Stimulated activated naive CD8-positive, alpha-beta T cell treated with anti-CD3 and anti-CD28 coated beads, Interleukin-15, Interleukin-2, amounts not matched to agents 100 U/mL and 50 U/mL, for 24 hours (primary cell): ENCODE results near the gene HABP4.
A peak's percentile ranks its signal among the peaks of the same experiment; 100 is the strongest.

Experiments
- ATAC-seq: fragments of 150-1000 bp; cut with Tn5 transposase; one replicate; pipeline ENCODE4 v1.10.0; 2021
- DNase-seq: peaks from one replicate; pipeline ENCODE4 v3.0.0; 2021

The HABP4 gene

GRCh38 chr9:96449845-96450612 lies at the start of gene HABP4:
HABP4 (plus strand) TSS chr9:96450169; CDS start chr9:96450280, 111 bp downstream.
- peak; percentile 97 for ATAC-seq
- peak; percentile 97 for DNase-seq

GRCh38 chr9:96408409-96409280 lies 41.3 kb upstream of the HABP4 start:
- no peak for ATAC-seq

DNA sequence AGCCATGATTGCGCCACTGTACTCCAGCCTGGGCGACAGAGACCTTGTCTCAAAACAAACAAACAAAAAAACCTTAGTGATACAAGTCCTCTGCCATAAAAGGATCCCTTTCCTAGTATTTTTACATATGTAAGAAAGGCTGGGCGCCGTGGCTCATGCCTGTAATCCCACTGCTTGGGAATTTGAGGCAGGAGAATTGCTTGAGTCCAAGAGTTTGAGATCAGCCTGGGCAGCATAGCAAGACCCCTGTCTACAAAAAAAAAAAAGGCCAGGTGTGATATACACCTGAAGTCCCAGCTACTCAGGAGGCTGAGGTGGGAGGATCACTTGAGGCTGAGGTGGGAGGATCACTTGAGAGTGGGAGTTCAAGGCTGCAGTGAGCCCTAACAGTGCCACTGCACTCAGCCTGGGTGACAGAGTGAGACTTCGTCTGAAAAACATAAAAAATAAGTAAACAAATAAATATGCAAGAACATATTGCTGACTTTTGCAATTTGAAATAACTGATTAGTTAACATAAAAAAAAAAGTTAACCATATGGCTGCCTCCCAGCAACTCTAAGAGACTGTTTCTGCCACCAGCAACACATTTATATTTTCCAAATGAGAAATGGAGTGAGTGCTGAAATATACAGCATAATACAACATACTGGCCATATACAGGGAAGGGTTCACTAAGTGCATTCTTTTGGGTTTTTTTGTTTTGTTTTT lies 38.7 kb upstream of the HABP4 start:
- ATAC-seq, result no peak

More at GRCh38 chr9:96408409-96409280, 41.3 kb upstream of the HABP4 start:
- no peak for DNase-seq

GRCh38 chr9:96412174-96412913 lies 37.6 kb upstream of the HABP4 start:
- ATAC-seq (no peak), DNase-seq (no peak)

More for the DNA sequence above, 38.7 kb upstream of the HABP4 start:
- DNase-seq, result no peak

- no peak for DNase-seq
- no peak for ATAC-seq
Measured at GRCh38 chr9:96413302-96414221, 36.4 kb upstream of the HABP4 start.

- peak; percentile 95 for DNase-seq
- peak; percentile 20 for ATAC-seq
Measured at GRCh38 chr9:96417051-96417586, 32.9 kb upstream of the HABP4 start.

DNA sequence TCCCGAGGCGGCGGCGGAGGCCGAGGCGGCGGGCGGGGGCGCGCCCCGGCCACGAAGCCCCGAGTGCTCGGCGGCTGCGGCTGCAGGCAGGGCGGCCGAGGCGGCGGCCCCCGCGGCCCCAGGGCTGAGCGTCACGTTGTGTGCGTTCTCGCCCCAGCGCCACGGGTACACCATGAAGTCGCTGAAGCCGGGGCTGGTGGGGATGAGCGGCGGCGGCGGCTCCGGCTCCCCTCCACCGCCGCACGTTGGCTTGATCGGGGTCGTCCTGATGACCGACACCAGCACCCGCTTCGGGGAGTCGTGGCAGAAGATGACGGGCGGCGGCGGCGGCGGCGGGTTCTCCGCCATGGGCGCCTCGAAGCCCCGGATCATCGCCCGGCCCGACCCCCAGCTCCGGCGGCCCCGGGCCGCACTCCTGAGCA lies 32.3 kb upstream of the HABP4 start:
- DNase-seq, result peak; percentile 50

GRCh38 chr9:96418083-96418919 lies 31.7 kb upstream of the HABP4 start, which contains the start of gene ZNF367:
ZNF367 (minus strand) TSS chr9:96418370; CDS start chr9:96418032, 338 bp downstream.
- ATAC-seq (peak; percentile 85), DNase-seq (peak; percentile 95)

More for the DNA sequence above, 32.3 kb upstream of the HABP4 start:
- no peak for ATAC-seq

DNA sequence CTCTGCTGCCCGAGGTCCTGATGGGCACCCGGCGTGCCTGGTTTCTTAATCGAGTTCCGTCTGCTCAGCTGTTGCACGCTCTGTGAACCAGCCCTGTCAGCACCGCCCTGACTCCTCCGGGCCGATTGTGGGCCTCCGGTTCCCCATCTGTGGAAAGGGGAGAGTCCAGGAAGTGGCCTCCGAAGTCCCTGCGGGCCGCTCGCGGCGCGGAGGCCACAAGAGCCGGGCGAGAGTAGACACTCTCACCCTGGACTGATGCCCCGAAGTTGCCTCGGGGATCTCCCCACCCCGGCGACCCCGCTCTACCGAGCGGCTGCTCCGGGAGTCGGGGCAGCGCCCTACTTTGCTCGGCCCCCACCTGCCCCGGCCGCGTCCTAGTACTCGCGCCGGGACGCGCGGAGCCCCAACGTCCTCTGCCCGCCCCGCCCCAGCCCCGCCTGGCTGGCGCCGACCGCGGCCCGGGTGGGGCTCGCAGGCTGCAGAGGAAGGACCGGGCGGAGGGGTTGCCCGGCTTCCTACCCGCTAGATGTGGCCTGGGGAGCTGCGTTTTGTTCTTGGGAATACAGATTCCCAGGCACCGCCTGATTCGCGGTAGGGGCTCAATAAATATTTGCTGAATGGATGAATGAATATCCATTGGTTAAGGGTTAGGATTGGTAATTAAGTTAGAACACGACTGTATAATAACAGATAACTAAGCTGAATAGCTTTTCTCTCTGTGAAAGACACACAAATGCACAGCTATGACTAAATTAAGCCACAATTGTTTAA lies 30.9 kb upstream of the HABP4 start:
- DNase-seq (peak; percentile 75), ATAC-seq (peak; percentile 38)

DNA sequence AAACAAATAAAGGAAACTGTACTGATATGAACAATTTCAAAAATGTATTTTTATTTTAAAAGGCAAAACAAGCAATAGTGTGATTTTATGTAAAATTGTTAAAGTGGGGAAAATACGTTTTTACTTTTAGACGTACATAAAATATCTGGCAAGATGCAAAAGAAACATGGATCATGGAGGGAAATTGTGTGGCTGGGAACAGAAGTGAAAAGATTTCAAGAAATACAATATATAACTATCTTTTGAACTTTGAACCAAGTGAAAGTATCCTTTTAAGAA lies 30.3 kb upstream of the HABP4 start:
- no peak for ATAC-seq
- DNase-seq, result no peak

DNA sequence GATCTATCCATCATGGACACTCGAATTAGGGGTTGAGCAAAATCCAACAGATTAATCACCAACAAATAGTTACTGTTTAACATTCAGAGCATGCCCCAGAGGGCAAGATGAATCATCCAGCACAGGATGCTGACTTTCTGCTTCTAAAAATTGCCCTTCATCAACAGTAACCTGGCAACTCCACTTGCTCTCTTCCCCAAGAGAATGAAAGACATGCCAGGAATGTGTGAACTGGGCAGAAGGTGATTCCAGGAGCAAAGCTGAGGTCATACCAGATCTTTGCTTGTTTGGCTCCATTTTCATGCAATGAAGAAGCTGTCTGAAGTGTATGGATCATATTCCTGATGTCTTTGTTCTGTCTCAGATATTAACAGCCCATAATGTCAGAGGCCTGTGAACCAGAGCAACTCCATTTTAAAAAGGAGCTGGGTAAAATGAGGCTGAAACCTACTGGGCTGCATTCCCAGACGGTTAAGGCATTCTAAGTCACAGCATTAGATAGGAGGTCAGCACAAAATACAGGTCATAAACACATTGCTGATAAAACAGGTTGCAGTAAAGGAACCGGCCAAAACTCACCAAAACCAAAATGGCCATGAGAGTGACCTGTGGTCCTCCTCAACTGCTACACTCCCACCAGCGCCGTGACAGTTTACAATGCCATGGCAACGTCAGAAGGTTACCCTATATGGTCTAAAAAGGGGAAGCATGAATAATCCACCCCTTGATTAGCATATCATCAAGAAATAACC lies 29.3 kb upstream of the HABP4 start:
- no peak for DNase-seq
- no peak for ATAC-seq

DNA sequence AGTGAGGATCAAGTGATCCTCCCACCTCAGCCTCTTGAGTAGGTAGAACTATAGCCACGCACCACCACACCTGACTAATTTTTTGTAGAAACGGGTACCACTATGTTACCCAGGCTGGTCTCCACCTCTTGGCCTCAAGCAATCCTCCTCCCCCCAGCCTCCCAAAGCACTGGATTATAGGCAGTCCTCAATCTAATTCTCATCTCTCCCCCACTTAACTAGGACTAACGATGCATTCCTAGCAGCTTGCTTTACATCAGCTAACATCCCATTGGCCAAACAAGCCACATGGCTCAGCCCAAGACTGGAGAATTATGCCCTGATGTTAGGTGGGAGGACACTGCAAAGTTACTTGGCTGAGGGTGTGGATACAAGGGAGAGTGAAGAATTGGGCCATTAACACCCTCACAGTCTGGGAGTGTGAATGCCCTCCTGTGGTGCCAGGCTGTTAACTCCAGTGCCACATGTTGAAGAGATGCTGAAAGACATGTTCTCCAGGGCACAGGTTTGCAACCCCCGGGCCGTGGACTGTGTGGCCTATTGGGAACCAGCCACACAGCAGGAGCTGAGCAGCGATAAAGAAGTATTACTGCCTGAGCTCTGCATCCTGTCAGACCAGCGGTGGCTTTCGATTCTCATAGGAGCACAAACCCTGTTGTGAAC lies 26.5 kb upstream of the HABP4 start:
- DNase-seq (no peak), ATAC-seq (no peak)

GRCh38 chr9:96423985-96424336 lies 26.0 kb upstream of the HABP4 start:
- ATAC-seq (no peak), DNase-seq (no peak)

GRCh38 chr9:96425500-96426169 lies 24.3 kb upstream of the HABP4 start:
- ATAC-seq, result no peak
- DNase-seq, result no peak

GRCh38 chr9:96429732-96430131 lies 20.2 kb upstream of the HABP4 start:
- ATAC-seq, result no peak
- DNase-seq, result no peak

GRCh38 chr9:96430377-96430776 lies 19.6 kb upstream of the HABP4 start:
- no peak for ATAC-seq
- DNase-seq, result no peak

DNA sequence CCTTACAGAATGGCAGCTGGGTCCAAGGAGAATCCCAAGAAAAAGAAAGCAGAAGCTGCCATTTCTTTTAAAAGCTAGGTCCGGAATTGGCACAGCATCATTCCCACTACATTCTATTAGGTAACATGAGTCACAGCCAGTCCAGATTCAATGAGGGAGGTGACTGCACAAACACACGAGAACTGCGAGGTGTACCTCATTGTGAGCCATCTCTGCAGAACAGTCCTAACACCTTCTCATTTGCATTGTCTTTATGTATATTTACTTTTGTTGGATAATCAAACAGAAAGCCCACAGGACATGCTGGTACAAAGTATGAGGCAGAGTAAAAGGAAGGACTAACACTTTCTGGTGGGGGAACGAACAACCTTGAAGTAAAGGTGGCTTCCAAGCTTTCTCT lies 14.6 kb upstream of the HABP4 start:
- ATAC-seq (no peak), DNase-seq (no peak)
